ENCODE measurements around the gene CHRND.
"Not testable (repeated sequence)": the region's sequence is repeated elsewhere in the genome, so short reads cannot be mapped to it uniquely, and the experiment has no call there.

The CHRND gene

DNA sequence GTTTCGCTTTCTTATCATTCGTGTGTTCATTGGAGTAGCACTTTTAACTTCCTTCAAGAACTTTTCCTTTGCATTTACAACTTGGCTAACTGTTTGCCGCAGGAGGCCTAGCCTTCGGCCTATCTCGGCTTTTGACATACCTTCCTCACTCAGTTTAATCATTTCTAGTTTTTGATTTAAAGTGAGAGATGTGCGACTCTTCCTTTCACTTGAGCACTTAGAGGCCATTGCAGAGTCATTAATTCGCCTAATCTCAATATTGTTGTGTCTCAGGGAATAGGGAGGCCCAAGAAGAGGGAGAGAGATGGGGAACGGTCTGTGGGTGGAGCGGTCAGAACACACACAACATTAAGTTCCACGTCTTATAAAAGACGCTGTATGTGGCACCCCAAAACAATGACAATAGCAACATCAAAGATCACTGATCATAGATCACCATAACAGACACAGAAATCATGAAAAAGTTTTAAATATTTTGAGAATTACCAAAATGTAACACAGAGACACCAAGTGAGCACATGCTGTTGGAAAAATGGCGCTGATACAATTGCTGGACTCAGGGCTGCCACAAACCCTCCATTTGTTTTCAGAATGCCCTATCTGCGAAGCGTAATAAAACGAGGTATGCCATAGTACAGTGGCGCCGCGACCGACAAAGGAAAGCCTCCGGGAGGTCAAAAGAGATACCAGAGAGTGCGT is 23.8 kb downstream of the CHRND start:
- Mint-ChIP-seq H3K27ac (peak overlapping the region; percentile 100), H3K4me3 (peak overlapping the region; percentile 100), H3K27me3 (no peaks in the 10 kb centered on the region), H3K36me3 (peaks cover 22% of the 10 kb centered on the region), H3K4me1 (ENCODE audit: low read depth) (peaks cover 75% of the 10 kb centered on the region), H3K9me3 (ENCODE audit: low read depth) (no peaks in the 10 kb centered on the region)

DNA sequence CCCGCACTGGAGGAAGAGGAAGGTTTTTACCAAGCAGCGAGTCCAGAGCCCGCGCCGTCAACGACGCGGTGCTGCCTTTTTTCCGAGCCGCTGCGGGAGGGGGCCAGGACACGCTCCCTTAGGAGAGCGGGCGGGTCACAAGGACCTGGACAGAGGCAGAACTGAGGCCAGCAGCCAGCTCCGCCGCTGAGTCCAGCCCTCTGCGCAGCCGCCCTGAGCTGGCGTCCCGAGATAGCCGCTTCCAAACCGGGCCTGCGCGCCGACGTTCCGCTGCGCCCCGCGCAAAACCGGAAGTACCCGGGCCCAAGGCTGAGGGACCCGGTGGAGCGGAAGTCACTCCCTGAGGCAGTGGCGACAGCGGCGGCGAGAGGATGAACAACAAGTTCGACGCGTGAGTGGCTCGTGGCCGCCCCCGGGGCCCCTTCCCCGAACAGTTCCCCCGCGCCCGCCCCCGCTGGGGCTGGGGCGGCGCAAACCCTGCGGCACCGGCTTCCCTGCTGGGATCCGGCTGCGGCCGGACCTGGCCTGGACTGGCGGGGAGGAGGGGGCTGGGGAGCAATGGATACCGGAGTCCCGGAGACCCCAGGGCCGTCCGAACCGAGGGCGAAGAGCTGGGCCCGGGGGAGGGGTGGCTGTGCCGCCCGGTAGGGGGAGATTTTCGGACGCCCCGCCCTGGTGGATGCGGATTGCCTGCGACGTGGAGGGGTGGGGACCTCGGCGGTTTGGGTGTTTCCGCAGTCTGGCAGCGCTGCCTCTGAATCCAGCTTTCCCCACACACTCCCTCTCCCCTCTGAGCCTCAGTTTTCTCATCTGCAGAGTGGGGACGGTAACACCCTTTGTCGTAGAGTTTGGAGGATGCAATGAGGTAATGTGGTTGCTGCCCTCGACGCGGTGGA is 24.6 kb downstream of the CHRND start, which contains the start of the genes EIF4E2 and TIGD1:
Gene EIF4E2, plus strand, starts transcription at position 336 of the 896 bp plus-strand sequence. Its CDS starts 36 bp downstream, at position 372.
Gene TIGD1, minus strand, starts transcription at position 204 of the 896 bp plus-strand sequence. CDS start 675 bp downstream, outside the sequence.
- Mint-ChIP-seq H3K27me3 (no peaks in the 10 kb centered on the region), H3K9me3 (ENCODE audit: low read depth) (no peaks in the 10 kb centered on the region), H3K4me3 (peak within 1 kb of the TSS; percentile 100), H3K36me3 (peaks cover 25% of the 10 kb centered on the region), H3K27ac (peak within 1 kb of the TSS; percentile 100), H3K4me1 (ENCODE audit: low read depth) (peaks cover 79% of the 10 kb centered on the region)

DNA sequence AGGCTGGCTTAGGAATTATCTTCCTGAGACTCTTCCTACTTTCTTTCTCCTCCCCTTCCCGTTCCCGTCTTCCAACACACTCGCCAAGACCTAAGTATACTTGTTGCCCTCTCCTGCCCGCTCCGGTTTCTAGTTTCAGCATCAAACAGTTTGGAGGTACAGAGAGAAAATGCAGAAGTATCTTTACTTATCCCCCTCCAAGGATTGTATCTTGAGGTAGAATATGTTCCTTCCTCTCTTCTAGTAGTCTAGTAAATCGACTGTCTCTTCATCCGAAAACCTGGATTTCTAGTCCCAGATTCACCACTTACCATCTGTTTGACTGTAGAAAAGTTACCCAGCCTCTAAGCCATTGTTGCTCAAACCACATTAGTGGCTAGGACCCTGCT is 25.3 kb downstream of the CHRND start:
- Mint-ChIP-seq H3K27me3 (no peaks in the 10 kb centered on the region), H3K9me3 (ENCODE audit: low read depth) (no peaks in the 10 kb centered on the region), H3K36me3 (peaks cover 26% of the 10 kb centered on the region), H3K4me3 (peak overlapping the region; percentile 100), H3K27ac (peak overlapping the region; percentile 97), H3K4me1 (ENCODE audit: low read depth) (peaks cover 81% of the 10 kb centered on the region)

DNA sequence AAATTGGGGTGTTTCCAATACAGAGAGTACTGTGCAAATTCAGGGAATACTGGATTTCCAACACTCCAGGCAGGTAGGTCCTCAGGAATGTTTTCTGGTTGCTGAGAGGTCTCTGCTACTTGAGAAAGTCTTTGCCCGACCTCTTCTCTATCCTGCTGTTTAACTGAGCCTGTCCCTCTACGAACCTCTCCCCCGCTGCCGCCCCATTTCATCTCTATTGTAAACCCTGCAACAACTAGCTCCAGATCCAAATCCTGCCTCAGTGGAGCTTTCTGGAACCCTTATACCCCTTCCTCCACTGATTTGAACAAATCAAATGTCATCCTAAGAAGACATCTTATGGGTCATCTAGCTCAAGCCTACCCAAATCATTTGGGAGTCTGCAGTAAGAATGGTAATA is 25.8 kb downstream of the CHRND start:
- Mint-ChIP-seq H3K27ac (peak overlapping the region; percentile 97), H3K4me1 (ENCODE audit: low read depth) (peaks cover 78% of the 10 kb centered on the region), H3K9me3 (ENCODE audit: low read depth) (no peaks in the 10 kb centered on the region), H3K27me3 (no peaks in the 10 kb centered on the region), H3K36me3 (peaks cover 25% of the 10 kb centered on the region), H3K4me3 (peak overlapping the region; percentile 100)

DNA sequence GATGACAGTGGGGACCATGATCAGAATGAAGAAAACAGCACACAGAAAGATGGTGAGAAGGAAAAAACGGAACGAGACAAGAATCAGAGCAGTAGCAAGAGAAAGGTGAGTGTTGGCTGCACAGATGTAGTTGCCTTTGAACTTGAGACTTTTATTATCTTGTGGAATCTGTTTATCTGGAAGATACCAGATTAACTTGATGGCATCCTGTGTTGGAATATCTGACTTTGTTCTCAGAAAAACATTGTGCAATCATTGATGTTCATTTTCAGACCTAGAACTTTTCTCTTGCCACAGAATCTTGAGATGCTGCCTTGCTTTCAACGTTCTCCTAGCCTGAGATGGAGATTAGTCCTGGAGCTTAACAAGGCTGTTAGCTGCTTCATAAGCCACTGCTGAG is 30.5 kb downstream of the CHRND start:
- Mint-ChIP-seq H3K4me1 (ENCODE audit: low read depth) (peaks cover 45% of the 10 kb centered on the region), H3K9me3 (ENCODE audit: low read depth) (no peaks in the 10 kb centered on the region), H3K4me3 (no peak overlapping the region), H3K27me3 (no peaks in the 10 kb centered on the region), H3K27ac (peak overlapping the region; percentile 46), H3K36me3 (peaks cover 16% of the 10 kb centered on the region)

DNA sequence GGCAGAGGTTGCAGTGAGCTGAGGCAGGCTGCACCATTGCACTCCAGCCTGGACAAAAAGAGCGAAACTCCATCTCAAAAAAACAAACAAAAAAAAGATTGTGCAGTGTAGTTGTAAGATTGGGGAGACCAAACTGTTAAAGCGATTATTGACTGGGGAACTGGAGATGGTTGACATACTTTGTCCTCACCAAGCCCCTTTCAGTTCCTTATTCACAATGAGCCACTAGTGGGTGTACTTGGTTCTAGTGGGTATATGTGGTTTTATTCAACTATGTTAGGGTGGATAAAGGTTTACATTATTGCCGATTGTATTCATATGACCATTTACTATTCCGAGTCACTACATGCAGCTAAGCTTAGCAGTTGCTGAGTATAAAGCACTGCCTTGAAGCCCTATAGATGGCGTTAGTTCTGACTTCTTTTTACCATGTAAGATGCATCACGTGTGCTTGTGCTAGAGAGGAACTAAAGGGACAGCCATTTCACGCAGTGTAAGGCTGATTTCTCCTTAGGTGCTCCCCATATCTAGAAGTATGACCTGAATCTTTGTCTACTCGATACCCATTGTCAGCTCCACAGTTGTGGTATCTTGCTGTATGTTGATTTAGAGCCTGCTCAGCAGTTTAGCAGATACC is 36.7 kb downstream of the CHRND start:
- H3K36me3 Mint-ChIP-seq = peaks cover 16% of the 10 kb centered on the region

DNA sequence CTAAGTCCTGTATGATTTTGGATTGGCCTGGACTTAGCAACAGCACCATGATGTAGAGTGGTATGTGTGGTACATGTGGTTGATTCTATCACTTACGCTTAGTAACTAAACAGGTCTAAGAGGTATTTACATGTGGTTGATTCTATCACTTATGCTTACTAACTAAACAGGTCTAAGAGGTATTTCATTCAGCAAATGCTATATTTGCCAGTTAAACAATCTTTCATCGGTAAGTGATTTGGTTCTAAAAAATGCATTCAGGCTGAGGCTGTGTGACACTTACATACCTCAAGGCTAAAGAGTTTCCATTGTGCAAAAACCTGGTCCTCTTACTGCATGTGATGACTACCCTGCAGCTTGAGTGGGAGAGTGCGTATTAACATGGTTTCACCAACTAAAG is 37.6 kb downstream of the CHRND start:
- Mint-ChIP-seq H3K36me3 (peaks cover 19% of the 10 kb centered on the region), H3K4me1 (ENCODE audit: low read depth) (peaks cover 2% of the 10 kb centered on the region), H3K27ac (no peak overlapping the region), H3K9me3 (ENCODE audit: low read depth) (no peaks in the 10 kb centered on the region), H3K4me3 (no peak overlapping the region), H3K27me3 (no peaks in the 10 kb centered on the region)

More for the DNA sequence above, 36.7 kb downstream of the CHRND start:
- Mint-ChIP-seq H3K27me3 (no peaks in the 10 kb centered on the region), H3K4me1 (ENCODE audit: low read depth) (peaks cover 2% of the 10 kb centered on the region), H3K4me3 (no peak overlapping the region), H3K9me3 (ENCODE audit: low read depth) (no peaks in the 10 kb centered on the region), H3K27ac (no peak overlapping the region)

DNA sequence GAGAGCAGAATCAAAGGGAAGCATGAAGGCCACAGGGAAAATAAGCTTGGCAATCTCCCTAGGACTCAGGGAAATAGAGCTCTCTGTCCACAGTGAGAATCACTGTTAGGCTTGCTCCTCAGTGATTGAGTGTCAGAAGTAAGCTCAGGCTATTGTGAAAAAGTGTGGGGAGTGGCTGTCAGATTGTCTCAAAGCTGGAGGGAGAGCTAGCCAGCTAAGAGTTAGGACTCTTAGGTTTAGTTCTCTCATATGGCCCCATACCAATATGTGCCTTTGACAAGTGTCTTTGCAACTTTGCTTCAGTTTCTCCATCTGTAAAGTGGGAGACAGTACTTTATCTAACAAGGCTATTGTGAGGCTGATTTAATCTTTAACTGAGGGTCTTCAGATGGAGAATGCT is 41.8 kb downstream of the CHRND start:
- peaks cover 17% of the 10 kb centered on the region for H3K36me3 Mint-ChIP-seq
- H3K4me3 Mint-ChIP-seq = no peak overlapping the region
- no peak overlapping the region for H3K27ac Mint-ChIP-seq
- H3K27me3 Mint-ChIP-seq = no peaks in the 10 kb centered on the region
- peaks cover 2% of the 10 kb centered on the region for H3K4me1 Mint-ChIP-seq (ENCODE audit: low read depth)
- H3K9me3 Mint-ChIP-seq (ENCODE audit: low read depth) = no peaks in the 10 kb centered on the region

DNA sequence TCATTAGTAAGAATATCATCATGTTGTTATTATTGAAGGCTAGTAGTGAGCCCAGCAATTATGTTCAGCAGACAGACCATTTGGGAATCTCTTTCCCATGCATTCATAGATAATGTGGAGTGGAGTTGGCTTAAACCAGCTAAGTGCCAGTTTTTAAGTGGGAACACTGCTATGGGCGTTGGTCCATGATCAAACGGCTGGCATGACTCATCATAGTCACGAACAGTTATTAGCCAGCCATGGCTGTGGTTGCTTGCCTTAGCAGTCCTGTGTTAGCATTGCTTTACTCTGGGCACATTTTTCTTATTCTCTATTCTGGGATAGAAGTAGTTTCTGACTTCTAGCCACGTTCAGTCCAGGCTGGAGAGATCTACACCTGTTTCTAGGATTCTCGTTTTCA is 42.2 kb downstream of the CHRND start:
- peaks cover 2% of the 10 kb centered on the region for H3K4me1 Mint-ChIP-seq (ENCODE audit: low read depth)
- H3K36me3 Mint-ChIP-seq = peaks cover 17% of the 10 kb centered on the region
- peak overlapping the region; percentile 9 for H3K27ac Mint-ChIP-seq
- H3K4me3 Mint-ChIP-seq = no peak overlapping the region
- no peaks in the 10 kb centered on the region for H3K9me3 Mint-ChIP-seq (ENCODE audit: low read depth)
- no peaks in the 10 kb centered on the region for H3K27me3 Mint-ChIP-seq

DNA sequence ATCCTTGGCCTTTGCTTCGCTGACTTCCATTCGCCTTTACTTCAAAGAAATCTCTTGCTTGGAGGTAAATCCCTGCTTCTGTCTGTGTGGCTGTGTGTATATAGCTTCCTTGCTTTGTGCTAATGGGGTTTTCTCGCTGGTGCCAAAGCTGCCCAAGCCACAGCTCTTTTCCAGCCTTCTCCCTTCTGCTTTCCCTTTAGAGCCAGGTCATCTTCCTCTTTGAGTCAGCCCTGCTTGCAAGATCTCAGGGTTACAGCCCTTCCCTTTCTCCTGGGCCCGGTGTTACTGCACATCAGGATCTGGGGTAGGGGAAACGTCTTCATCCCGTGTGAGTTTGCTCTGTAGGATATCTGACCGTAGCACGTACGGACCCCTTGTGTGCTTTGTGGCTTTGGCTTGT is 43.6 kb downstream of the CHRND start:
- Mint-ChIP-seq H3K36me3 (peaks cover 14% of the 10 kb centered on the region), H3K4me3 (no peak overlapping the region), H3K27me3 (no peaks in the 10 kb centered on the region), H3K27ac (no peak overlapping the region), H3K4me1 (ENCODE audit: low read depth) (no peaks in the 10 kb centered on the region), H3K9me3 (ENCODE audit: low read depth) (no peaks in the 10 kb centered on the region)

DNA sequence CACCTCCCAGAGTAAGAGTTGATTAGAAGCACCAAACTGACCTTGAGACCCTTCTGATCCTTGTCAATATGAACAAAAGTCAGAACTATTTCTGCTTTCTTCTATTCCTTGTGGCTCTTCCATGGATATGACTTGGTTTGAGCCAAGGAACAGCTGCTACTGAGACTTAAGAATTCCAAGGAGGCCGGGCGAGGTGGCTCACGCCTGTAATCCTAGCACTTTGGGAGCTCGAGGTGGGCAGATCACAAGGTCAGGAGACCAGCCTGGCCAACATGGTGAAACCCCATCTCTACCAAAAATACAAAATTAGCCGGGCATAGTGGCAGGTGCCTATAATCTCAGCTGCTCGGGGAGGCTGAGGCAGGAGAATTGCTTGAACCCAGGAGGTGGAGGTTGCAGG is 44.5 kb downstream of the CHRND start:
- H3K4me1 Mint-ChIP-seq (ENCODE audit: low read depth); H3K27me3 Mint-ChIP-seq; H3K9me3 Mint-ChIP-seq (ENCODE audit: low read depth); H3K4me3 Mint-ChIP-seq; H3K27ac Mint-ChIP-seq: not testable (repeated sequence)
- peaks cover 14% of the 10 kb centered on the region for H3K36me3 Mint-ChIP-seq

DNA sequence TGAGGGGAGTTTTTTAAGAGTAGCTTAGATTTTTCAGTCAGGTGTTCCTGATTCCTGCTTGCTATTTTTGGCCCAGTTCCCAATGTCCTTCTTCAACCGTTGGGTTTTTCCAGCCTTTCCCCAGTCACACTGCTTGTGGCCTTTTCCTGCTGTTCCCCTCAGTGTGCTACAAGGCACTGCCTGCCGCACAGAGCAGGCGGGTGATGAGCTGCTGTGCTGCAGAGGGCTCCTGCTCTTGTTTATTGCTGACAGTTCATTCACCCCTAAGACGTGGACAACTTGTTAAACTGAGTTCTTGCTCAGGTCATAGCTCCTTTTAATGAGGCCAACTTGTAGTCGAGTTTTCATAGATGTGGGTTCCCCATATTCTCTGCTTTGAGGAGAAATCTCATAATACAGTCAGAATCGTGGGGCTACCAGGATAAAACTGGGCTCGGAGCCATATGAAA is 45.1 kb downstream of the CHRND start:
- H3K36me3 Mint-ChIP-seq = peaks cover 14% of the 10 kb centered on the region
- no peaks in the 10 kb centered on the region for H3K27me3 Mint-ChIP-seq
- H3K4me3 Mint-ChIP-seq = no peak overlapping the region
- H3K27ac Mint-ChIP-seq = no peak overlapping the region
- H3K9me3 Mint-ChIP-seq (ENCODE audit: low read depth) = no peaks in the 10 kb centered on the region
- H3K4me1 Mint-ChIP-seq (ENCODE audit: low read depth) = no peaks in the 10 kb centered on the region

DNA sequence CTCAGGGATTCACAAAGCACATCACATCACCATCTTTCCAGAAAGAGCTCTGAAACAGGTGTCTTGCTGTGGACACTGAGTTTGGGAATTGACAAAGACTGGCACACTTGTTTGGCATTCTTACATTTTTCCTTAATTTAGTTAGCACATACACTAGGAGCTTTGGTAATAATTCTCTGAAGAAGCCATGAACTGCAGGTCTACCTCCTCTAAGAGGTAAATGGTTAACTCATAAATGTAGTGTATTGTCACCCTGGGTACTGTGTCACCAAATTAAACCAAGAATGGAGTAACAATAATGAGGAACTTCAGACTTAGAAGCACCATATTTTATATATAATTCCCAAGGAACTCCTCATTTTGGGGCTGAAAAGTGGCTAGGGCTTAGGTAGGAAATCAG is 47.1 kb downstream of the CHRND start:
- H3K4me3 Mint-ChIP-seq = no peak overlapping the region
- H3K27me3 Mint-ChIP-seq = no peaks in the 10 kb centered on the region
- no peaks in the 10 kb centered on the region for H3K9me3 Mint-ChIP-seq (ENCODE audit: low read depth)
- no peaks in the 10 kb centered on the region for H3K4me1 Mint-ChIP-seq (ENCODE audit: low read depth)
- H3K27ac Mint-ChIP-seq = no peak overlapping the region
- peaks cover 8% of the 10 kb centered on the region for H3K36me3 Mint-ChIP-seq

DNA sequence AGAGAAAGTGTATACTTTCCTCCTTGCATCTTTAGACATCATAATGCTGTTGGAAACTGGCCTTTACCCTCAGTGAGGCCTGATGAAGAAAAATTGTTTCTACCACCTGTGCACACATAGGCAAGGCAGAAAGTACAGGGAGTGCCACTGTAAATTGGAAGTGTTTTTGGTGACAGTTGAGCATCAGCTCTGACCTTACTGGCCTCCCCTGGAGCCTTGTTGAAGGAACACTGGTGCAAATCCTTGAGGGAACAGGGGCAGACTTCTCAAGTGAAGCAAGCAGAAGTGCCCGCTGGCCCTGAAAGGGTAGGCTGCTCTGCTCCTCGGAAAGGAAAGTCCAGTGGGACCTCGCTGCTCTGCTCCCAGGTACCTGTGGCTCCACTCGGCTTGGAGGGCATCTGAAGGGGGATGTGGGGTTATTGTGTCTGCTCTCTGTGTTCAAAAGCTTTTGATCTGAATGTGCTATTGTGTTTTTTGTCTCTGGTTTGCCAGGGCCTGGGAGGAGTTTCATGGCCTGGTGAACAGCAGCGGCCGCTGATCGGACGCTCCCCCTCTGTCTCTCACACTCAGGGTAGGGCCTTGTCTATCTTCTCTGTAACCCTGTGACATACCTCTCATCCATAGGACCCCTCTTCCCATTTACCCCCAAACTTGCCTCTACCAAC is 47.9 kb downstream of the CHRND start:
- Mint-ChIP-seq H3K4me1 (ENCODE audit: low read depth) (no peaks in the 10 kb centered on the region), H3K27ac (peak overlapping the region; percentile 24), H3K9me3 (ENCODE audit: low read depth) (no peaks in the 10 kb centered on the region), H3K4me3 (no peak overlapping the region), H3K27me3 (no peaks in the 10 kb centered on the region), H3K36me3 (peaks cover 6% of the 10 kb centered on the region)

All from activated naive CD8-positive, alpha-beta T cell (primary cell).